Measurements from ENCODE around the gene TLR10. TPM values are rescaled to one million over a fixed set of nuclear protein-coding genes. Genes with fewer than 3 reads are reported as not detected.

Gene TLR10
- total RNA-seq, 1 experiment from 2014 or later: not detected

GRCh38 chr4:38795087-38795486, 12.3 kb upstream of the TLR10 start:
- Mint-ChIP-seq H3K27ac (ENCODE audit: unreplicated experiment) (no peak overlapping the region), H3K4me3 (ENCODE audit: low read depth, unreplicated experiment) (no peak overlapping the region), H3K4me1 (ENCODE audit: low read depth, unreplicated experiment) (no peaks in the 10 kb centered on the region), H3K36me3 (ENCODE audit: insufficient read depth, unreplicated experiment) (no peaks in the 10 kb centered on the region), H3K27me3 (ENCODE audit: unreplicated experiment) (no peaks in the 10 kb centered on the region), H3K9me3 (ENCODE audit: low read depth, unreplicated experiment) (peaks cover 2% of the 10 kb centered on the region)
- intact Hi-C loops (cut with micrococcal nuclease; ENCODE audit: unreplicated experiment): no loop called here
- no TSS peak for BruUV-seq (replicated peaks)
- TF ChIP-seq CTCF (IDR thresholded peaks at IDR 0.05; ENCODE audit: unreplicated experiment): no peak
- no peak for DNase-seq
- CTCF ChIA-PET: interaction anchor here (0.6 kb wide), 1 partner anchor 336 kb away, joined by 3 read pairs; no protein-coding TSS in a partner anchor

- DNase-seq: no peak
- intact Hi-C loops (cut with micrococcal nuclease; ENCODE audit: unreplicated experiment): no loop called here
- BruUV-seq (replicated peaks): no TSS peak
- CTCF ChIA-PET: no interaction called here
- TF ChIP-seq CTCF (IDR thresholded peaks at IDR 0.05; ENCODE audit: unreplicated experiment): no peak
- no peaks in the 10 kb centered on the region for H3K36me3 Mint-ChIP-seq (ENCODE audit: insufficient read depth, unreplicated experiment)
- H3K4me1 Mint-ChIP-seq (ENCODE audit: low read depth, unreplicated experiment): no peaks in the 10 kb centered on the region
- no peaks in the 10 kb centered on the region for H3K27me3 Mint-ChIP-seq (ENCODE audit: unreplicated experiment)
- H3K4me3 Mint-ChIP-seq (ENCODE audit: low read depth, unreplicated experiment): no peak overlapping the region
- no peak overlapping the region for H3K27ac Mint-ChIP-seq (ENCODE audit: unreplicated experiment)
- H3K9me3 Mint-ChIP-seq (ENCODE audit: low read depth, unreplicated experiment): no peaks in the 10 kb centered on the region
Measured at GRCh38 chr4:38794051-38794450, 11.3 kb upstream of the TLR10 start.

GRCh38 chr4:38791010-38791409, 8.2 kb upstream of the TLR10 start:
- Mint-ChIP-seq H3K27ac (ENCODE audit: unreplicated experiment) (no peak overlapping the region), H3K9me3 (ENCODE audit: low read depth, unreplicated experiment) (no peaks in the 10 kb centered on the region), H3K27me3 (ENCODE audit: unreplicated experiment) (no peaks in the 10 kb centered on the region), H3K4me3 (ENCODE audit: low read depth, unreplicated experiment) (no peak overlapping the region), H3K36me3 (ENCODE audit: insufficient read depth, unreplicated experiment) (no peaks in the 10 kb centered on the region), H3K4me1 (ENCODE audit: low read depth, unreplicated experiment) (peaks cover 10% of the 10 kb centered on the region)
- CTCF ChIA-PET: interaction anchor here (1.3 kb wide), 1 partner anchor 32 kb away, joined by 5 read pairs; no protein-coding TSS in a partner anchor
- no TSS peak for BruUV-seq (replicated peaks)
- no peak for DNase-seq
- no peak for TF ChIP-seq CTCF (IDR thresholded peaks at IDR 0.05; ENCODE audit: unreplicated experiment)
- intact Hi-C loops (cut with micrococcal nuclease; ENCODE audit: unreplicated experiment): no loop called here

DNA sequence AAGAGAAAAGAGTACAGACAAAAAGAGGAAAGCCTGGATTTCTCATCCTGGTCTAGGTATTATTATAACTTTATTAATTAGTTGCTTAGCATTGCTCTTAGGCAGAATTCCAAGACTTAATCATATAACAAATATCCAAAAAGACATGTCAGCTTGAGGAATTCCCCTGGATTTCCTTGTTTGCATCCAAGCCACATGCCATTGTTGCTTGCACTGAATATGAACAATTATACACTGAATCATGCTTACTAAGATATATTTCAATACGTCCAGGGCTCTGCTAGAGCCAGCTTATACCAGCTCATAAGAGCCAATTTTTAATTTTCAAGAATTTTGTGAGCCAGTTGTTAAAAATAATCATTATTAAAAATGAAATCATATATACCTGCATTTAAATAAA, 5.5 kb upstream of the TLR10 start:
- TF ChIP-seq CTCF (IDR thresholded peaks at IDR 0.05; ENCODE audit: unreplicated experiment): no peak
- no peaks in the 10 kb centered on the region for H3K27me3 Mint-ChIP-seq (ENCODE audit: unreplicated experiment)
- peaks cover 10% of the 10 kb centered on the region for H3K4me1 Mint-ChIP-seq (ENCODE audit: low read depth, unreplicated experiment)
- CTCF ChIA-PET: no interaction called here
- H3K9me3 Mint-ChIP-seq (ENCODE audit: low read depth, unreplicated experiment): no peaks in the 10 kb centered on the region
- no TSS peak for BruUV-seq (replicated peaks)
- H3K36me3 Mint-ChIP-seq (ENCODE audit: insufficient read depth, unreplicated experiment): no peaks in the 10 kb centered on the region
- no peak overlapping the region for H3K4me3 Mint-ChIP-seq (ENCODE audit: low read depth, unreplicated experiment)
- peak overlapping the region; percentile 22 for H3K27ac Mint-ChIP-seq (ENCODE audit: unreplicated experiment)
- DNase-seq: no peak
- intact Hi-C loops (cut with micrococcal nuclease; ENCODE audit: unreplicated experiment): loop anchor here (1.0 kb wide), 1 partner anchor 16 kb away; the partner anchor contains the start of gene TLR1
